ENCODE data around the gene PRF1. TPM values are rescaled to one million over a fixed set of nuclear protein-coding genes. Genes with fewer than 3 reads are reported as not detected.

PRF1 gene
- total RNA-seq, 2 donors from 2014 or later, result 30.9 to 35.7 TPM

DNA sequence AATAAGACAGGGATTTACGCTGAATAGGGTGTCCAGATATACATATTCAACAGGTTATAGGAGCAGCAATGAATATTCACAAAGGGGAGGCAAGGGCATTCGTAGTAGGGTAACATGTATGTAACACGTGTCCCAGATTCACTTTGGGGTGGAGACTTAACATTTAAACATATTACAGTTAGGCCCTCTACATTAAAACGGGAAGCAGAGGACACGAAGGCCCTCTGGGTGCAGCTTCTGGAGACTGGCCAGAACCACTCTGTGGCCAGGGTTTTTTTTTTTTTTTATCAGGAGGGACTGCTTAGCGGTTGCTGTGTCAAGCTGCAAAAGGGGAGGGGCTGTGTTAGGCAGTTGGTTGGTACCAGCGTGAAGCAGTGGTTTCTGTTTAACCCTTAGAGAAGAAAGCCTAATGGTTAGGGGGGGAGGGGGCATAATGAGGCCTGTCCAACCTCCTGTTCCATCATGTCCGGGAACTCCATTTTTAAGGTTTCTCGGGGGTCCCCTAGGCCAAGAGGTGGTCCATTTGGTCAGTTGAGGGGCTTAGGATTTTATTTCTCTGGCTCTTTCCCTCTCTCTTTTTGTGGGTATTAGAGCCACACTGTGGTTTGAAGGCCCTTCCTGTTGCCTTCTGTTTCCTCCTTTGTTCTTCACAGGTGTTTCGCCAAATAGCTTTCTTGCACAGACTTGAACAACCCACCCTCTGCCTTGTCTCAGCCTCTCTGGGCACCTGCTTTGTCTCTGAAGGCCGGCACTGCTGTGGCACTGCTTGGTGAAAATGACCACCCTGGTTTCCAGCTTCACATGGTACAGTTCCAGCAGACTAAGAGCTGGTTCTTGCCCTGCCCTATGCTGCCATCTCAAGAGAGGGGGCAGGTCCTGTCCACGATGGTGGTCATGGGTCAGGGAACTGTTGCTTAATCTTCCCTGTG, 26.4 kb downstream of the PRF1 start:
- peaks cover 0 to 3% of the 10 kb centered on the region in 2 donors for H3K9me3 Mint-ChIP-seq
- peak overlapping the region; percentile 26 to 88 for H3K27ac Mint-ChIP-seq
- H3K36me3 Mint-ChIP-seq, result no peaks in the 10 kb centered on the region
- ATAC-seq (peak in 1 of 2 donors; percentile 3), DNase-seq (ENCODE audit: low spot score in 2 of 2) (no peak)

DNA sequence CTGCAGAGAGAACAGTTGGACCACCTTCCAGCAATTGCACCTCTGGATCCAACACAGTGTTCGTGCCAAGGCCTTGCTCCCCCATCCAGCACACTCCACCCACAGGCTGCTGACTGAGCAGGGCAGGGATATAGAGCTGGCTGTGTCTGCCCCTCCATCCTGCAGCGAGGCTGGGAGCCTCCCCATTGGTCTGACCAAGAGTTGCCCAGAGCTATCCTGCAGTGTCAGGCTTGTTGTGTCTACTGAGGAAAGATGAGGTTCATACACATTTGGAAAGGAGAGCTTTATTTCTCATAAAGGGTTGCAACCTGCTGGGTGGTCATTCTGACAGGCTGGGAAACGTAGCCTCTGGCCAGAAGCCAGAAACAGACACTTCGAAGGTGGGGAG, 27.1 kb downstream of the PRF1 start:
- no peak for ATAC-seq
- no peak for DNase-seq (ENCODE audit: low spot score in 2 of 2)
- Mint-ChIP-seq H3K36me3 (no peaks in the 10 kb centered on the region), H3K9me3 (peaks cover 0 to 3% of the 10 kb centered on the region in 2 donors), H3K27ac (no peak overlapping the region)

- ATAC-seq (no peak), DNase-seq (ENCODE audit: low spot score in 2 of 2) (no peak)
- Mint-ChIP-seq H3K36me3 (no peaks in the 10 kb centered on the region), H3K27ac (no peak overlapping the region), H3K9me3 (no peaks in the 10 kb centered on the region)
These were observed 28.7 kb downstream of the PRF1 start for GRCh38 chr10:70573599-70574506.

GRCh38 chr10:70571636-70572439, 30.7 kb downstream of the PRF1 start:
- no peak overlapping the region for H3K27ac Mint-ChIP-seq
- H3K36me3 Mint-ChIP-seq, result no peaks in the 10 kb centered on the region
- ATAC-seq (no peak), DNase-seq (ENCODE audit: low spot score in 2 of 2) (no peak)
- H3K9me3 Mint-ChIP-seq, result no peaks in the 10 kb centered on the region

DNA sequence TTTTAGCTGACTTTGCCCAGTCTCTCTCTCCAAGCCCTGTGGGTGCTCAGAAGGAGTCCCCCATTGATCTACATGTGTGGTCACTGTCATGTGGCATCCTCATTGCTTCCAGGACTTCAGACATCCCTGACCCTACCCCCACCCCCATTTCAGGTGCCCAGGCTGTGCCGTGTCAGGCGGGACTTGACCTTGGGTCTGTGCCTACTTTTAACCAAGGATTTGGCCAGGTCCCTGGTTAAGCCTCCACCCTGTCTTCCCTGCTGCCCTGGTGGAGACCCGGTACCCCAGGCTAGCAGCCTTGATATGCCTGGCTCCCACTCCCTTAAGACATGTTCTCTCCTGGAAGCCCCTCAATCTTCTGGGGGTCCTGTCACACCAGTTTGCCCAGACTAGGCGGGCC, 31.3 kb downstream of the PRF1 start:
- H3K36me3 Mint-ChIP-seq, result no peaks in the 10 kb centered on the region
- ATAC-seq, result no peak
- H3K27ac Mint-ChIP-seq, result no peak overlapping the region

DNA sequence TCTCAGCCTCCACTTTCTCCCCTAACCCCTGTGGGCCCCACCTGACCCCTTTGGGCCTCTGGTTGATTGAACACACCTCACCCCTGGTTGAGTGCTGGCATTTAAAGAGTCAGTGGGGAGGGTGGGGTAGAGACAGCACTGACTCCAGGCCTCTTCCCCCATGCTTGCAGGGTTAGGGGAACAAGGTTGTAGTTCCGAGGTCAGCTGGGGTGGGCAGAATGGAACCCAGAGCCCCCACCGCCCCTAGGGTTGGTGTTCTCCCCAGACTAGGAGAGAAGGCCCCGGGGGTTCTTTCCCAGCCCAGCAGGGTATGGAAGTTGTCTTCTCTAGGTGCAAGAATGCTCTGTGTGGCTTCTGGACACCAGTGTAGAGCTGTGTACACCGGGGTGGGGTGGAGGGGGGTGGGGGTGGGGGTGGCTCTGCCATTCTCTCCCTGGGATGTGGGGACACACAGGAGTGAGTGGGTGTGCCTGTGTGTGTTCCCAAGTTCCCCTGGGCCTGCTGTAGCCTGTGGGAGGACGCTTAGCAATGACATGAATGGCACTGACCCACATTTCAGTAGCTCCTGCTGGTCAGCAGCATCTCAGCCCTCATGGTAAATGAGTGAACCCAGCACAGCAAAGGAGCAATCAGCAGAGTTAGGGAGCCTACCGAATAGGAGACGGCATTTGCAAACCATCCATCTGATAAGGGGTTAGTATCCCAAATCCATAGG, 33.6 kb downstream of the PRF1 start:
- ATAC-seq, result no peak

More for the DNA sequence above, 31.3 kb downstream of the PRF1 start:
- no peaks in the 10 kb centered on the region for H3K9me3 Mint-ChIP-seq
- no peak for DNase-seq (ENCODE audit: low spot score in 2 of 2)

DNA sequence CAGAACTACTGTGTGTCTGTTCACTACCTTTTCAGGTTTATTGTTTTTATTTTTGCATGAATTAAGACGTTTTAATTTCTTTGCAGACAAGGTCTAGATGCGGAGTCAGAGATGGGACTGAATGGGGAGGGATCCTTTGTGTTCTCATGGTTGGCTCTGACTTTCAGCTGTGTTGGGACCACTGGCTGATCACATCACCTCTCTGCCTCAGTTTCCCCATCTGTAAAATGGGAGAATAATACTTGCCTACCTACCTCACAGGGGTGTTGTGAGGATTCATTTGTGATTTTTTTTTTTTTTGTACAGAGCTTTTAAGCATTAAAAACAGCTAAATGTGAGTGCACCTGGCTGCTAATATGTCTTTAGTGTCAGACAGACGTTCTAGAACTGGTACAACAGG, 34.4 kb downstream of the PRF1 start:
- H3K9me3 Mint-ChIP-seq, result no peaks in the 10 kb centered on the region
- ATAC-seq, result no peak

More for the DNA sequence above, 33.6 kb downstream of the PRF1 start:
- H3K9me3 Mint-ChIP-seq, result no peaks in the 10 kb centered on the region
- no peak for DNase-seq (ENCODE audit: low spot score in 2 of 2)
- no peaks in the 10 kb centered on the region for H3K36me3 Mint-ChIP-seq
- H3K27ac Mint-ChIP-seq, result no peak overlapping the region

DNA sequence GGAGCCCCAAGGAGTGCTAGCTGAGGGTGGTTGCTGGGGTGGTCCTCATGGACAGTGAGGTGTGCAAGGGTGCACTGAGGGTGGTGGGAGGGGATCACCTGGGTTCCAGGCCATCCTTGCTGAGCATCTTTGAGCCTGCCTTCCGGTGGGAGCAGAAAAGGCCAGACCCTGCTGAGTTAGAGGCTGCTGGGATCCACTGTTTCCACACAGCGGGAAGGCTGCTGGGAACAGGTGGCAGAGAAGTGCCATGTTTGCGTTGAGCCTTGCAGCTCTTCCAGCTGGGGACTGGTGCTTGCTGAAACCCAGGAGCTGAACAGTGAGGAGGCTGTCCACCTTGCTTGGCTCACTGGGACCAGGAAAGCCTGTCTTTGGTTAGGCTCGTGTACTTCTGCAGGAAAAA, 34.9 kb downstream of the PRF1 start:
- DNase-seq (ENCODE audit: low spot score in 2 of 2) (no peak), ATAC-seq (no peak)
- no peaks in the 10 kb centered on the region for H3K36me3 Mint-ChIP-seq
- H3K27ac Mint-ChIP-seq, result no peak overlapping the region
- no peaks in the 10 kb centered on the region for H3K9me3 Mint-ChIP-seq

More for the DNA sequence above, 34.4 kb downstream of the PRF1 start:
- Mint-ChIP-seq H3K36me3 (no peaks in the 10 kb centered on the region), H3K27ac (no peak overlapping the region)
- DNase-seq (ENCODE audit: low spot score in 2 of 2), result no peak

DNA sequence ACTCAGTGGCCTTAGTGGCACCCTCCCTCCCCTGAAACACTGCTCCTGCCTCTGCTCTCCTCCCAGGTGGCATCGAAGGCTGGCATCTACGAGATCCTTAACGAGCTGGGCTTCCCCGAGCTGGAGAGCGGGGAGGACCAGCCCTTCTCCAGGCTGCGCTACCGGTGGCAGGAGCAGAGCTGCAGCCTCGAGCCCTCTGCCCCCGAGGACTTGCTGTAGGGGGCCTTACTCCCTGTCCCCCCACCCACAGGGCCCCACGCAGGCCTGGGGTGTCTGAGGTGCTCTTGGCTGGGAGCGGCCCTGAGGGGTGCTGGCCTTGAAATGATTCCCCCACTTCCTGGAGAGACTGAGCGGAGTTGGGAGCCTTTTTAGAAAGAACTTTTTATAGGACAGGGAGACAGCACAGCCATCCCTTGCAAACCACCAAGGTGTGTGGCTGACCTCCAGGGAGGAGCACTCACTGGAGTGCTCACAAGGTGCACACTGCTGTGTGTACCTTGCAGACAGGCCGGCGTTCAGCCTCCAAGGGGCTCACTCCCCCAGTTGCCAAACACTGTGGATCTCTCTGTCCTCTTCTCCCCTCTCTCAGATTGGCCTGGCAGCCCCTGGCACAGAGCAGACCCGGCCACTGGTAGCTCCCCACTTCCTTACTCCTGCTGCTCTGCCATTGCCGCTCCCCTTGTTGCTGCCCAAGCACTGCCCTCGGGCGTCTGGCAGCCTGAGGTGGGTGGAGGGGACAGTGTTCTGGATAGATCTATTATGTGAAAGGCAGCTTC, 35.8 kb downstream of the PRF1 start:
- DNase-seq (ENCODE audit: low spot score in 2 of 2) (no peak), ATAC-seq (no peak)
- Mint-ChIP-seq H3K27ac (no peak overlapping the region), H3K36me3 (no peaks in the 10 kb centered on the region), H3K9me3 (no peaks in the 10 kb centered on the region)

DNA sequence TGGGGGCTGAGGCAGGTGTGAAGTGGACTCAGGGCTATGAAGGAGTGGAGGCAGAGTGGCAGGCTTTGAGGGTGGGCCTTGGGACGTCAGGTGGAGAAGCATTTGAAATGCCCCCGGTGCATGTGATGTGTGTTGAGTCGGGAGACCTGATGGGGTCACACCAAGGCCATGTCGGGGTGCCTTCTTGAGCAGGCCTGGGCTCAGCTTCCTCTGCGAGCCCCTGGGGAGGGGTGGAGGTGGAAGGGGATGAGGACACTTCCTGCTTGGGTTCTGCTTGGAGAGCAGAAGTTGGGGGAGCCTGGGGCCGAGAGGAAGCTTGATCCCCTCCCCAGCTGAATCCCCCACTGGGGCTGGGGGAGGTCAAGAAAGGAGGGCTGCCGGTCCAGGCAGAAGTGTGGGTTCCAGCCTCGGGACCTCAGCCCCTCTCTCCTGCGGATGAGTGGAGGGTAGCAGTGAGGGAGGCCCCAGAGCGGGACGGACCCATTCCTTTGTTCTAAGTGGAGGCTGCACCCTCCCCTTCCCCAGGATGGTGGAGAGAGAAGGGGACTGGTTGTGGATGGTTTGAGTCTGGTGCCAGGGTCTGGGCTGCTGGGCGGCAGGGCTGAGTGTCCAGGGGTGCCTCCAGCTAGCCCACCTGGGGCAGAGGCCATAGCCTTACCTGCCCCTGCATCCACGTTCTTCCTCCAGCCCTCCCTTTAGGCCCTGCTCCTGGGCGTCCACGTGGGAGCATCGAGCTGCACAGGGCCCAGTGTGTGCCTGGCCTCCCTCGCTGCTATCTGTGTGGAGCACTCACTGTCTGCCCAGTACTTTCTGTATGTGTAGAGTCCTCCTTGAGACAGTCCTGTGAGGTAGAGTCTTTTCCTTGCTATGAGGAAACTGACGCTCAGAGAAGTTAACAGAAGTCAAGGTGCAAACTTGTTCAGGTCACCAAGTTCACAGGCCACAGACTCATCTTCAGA, 36.7 kb downstream of the PRF1 start:
- DNase-seq (ENCODE audit: low spot score in 2 of 2) (no peak), ATAC-seq (no peak)
- no peaks in the 10 kb centered on the region for H3K36me3 Mint-ChIP-seq
- H3K27ac Mint-ChIP-seq, result no peak overlapping the region
- H3K9me3 Mint-ChIP-seq, result no peaks in the 10 kb centered on the region

GRCh38 chr10:70564901-70565351, 37.6 kb downstream of the PRF1 start:
- no peaks in the 10 kb centered on the region for H3K9me3 Mint-ChIP-seq
- no peaks in the 10 kb centered on the region for H3K36me3 Mint-ChIP-seq
- DNase-seq (ENCODE audit: low spot score in 2 of 2) (no peak), ATAC-seq (peak; percentile 43 to 49)
- H3K27ac Mint-ChIP-seq, result no peak overlapping the region

DNA sequence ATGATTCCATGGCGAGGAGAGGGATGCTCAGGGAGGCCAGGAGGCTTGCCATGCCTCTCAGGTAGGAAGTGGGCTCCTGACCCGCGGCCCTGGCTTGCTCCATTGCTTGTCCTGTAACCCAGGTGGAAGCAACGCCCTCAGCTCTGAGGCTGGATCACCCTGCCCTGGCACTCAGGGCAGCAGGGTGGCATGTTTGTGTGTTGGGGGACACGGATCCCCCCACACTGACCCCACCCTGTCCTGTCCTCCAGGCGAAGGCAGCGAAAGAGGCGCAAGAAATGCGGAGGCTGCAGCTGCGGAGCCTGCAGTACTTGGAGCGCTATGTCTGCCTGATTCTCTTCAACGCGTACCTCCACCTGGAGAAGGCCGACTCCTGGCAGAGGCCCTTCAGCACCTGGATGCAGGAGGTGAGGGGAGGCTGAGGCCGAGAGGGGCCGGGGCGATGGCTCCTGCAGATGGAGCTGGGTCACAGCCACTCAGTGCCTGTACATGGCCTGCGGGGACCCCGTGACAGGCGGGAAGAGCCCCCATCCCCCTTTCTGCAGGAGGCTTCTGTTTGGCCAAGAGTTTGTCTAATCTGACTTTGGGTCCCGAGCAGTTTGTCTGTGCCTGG, 38.3 kb downstream of the PRF1 start:
- H3K27ac Mint-ChIP-seq, result no peak overlapping the region
- H3K9me3 Mint-ChIP-seq, result no peaks in the 10 kb centered on the region
- ATAC-seq (no peak), DNase-seq (ENCODE audit: low spot score in 2 of 2) (no peak)
- H3K36me3 Mint-ChIP-seq, result no peaks in the 10 kb centered on the region

GRCh38 chr10:70563230-70563629, 39.3 kb downstream of the PRF1 start:
- no peaks in the 10 kb centered on the region for H3K36me3 Mint-ChIP-seq
- no peaks in the 10 kb centered on the region for H3K9me3 Mint-ChIP-seq
- no peak for DNase-seq (ENCODE audit: low spot score in 2 of 2)
- no peak for ATAC-seq
- peak overlapping the region; percentile 38 to 49 for H3K27ac Mint-ChIP-seq

Measured in activated naive CD4-positive, alpha-beta T cell treated with anti-CD3 and anti-CD28 coated beads, Interleukin-2, amount 50 U/mL, for 72 hours (primary cell).